ENCODE data around the gene LCN15. TPM values are rescaled to one million over a fixed set of nuclear protein-coding genes. Genes with fewer than 3 reads are reported as not detected.
A peak's percentile ranks its signal among the peaks of the same experiment; 100 is the strongest.
"Not testable (repeated sequence)": the region's sequence is repeated elsewhere in the genome, so short reads cannot be mapped to it uniquely, and the experiment has no call there.

LCN15 gene, protein sequence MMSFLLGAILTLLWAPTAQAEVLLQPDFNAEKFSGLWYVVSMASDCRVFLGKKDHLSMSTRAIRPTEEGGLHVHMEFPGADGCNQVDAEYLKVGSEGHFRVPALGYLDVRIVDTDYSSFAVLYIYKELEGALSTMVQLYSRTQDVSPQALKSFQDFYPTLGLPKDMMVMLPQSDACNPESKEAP
- polyA plus RNA-seq, result not detected

DNA sequence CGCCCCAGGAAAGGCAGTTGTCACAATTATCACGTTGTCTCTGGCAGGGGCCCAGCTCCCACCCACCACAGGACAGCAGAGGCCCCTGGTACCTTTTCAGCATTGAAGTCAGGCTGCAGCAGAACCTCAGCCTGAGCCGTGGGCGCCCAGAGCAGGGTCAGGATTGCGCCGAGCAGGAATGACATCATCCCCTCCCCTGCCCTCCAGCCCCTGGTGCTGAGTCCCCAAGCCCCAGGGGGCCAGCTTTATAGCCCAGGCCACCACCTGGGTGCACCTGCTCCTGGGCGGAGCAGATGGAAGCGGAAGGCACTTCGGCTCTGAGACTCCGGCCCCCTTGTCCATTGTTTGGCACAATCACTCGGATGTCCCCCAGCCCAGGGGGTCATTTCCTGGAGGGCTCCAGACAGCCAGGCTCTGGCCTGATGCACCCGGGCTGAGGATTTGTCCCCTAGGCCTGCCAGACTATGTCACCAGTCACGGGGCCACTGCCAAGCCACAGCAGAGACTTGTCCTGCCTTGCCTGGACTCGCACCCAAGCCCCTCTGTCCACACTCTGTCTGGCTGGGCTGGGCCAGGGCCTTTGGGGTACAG lies at the start of gene LCN15:
Gene LCN15 (minus strand): TSS at position 218 of the 591 bp plus-strand sequence. CDS start 30 bp downstream, at position 188.
- H3K9me3 Mint-ChIP-seq, result no peaks in the 10 kb centered on the region
- no peaks in the 10 kb centered on the region for H3K27me3 Mint-ChIP-seq (ENCODE audit: low read depth in 3 of 3)
- no peaks in the 10 kb centered on the region for H3K36me3 Mint-ChIP-seq
- H3K4me1 Mint-ChIP-seq, result no peaks in the 10 kb centered on the region
- peak within 1 kb of the TSS in 1 of 6 donors; percentile 37 for H3K27ac Mint-ChIP-seq
- DNase-seq, result no peak
- no peak within 1 kb of the TSS for H3K4me3 Mint-ChIP-seq

DNA sequence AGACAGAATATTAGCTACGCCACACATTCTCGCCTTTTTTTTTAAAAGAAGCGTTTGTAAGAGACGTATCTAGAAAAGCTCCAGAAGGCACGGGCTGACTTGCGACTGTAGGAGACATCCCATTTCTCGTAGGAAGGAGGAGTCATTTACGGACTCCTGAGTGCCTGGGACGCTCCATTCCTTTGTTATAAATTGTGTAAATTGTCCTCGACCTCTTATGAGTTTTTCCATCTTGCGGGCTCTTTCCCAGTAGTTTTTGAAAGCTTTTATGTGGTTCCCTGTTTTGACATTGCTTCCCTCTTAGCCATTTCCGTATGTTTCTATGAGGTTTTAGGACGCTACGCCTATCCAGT lies 44.5 kb upstream of the LCN15 start:
- Mint-ChIP-seq H3K27ac (peak overlapping the region; percentile 30 to 77 (median 62)), H3K27me3 (ENCODE audit: low read depth in 3 of 3) (peaks cover 7 to 14% (median 9%) of the 10 kb centered on the region in 3 donors), H3K4me3 (peak overlapping the region; percentile 83 to 87 (median 84)), H3K36me3 (peaks cover 0 to 3% (median 0%) of the 10 kb centered on the region in 3 donors), H3K4me1 (peaks cover 39 to 48% of the 10 kb centered on the region in 2 donors), H3K9me3 (no peaks in the 10 kb centered on the region)
- no peak for DNase-seq

DNA sequence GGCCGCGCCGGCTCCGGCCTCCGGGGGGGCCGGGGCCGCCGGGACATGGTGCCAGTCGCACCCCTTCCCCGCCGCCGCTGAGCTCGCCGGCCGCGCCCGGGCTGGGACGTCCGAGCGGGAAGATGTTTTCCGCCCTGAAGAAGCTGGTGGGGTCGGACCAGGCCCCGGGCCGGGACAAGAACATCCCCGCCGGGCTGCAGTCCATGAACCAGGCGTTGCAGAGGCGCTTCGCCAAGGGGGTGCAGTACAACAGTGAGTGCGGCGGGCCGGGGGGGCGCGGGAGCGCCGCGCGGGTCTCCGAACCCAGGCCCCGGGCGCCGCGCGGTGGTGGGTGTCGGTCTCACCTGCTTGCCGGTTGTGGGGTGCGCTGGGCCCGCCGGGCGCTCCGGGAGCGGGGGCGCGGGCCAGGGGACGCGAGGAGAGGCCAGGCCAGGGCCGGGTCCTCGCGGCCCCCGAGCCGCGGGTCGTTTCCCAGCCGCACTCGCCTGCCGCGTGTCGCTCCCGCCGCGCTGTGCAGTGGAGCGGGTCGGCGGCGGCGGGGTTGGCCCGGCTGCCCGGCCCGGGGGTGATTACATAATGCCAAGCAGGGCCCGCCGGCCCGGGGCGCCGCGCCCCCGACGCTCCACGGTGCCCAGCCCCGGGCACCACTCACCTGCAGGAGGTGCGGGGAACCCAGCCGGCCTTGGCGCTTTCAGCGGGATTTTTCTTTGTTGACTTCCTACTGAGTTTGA lies 43.9 kb upstream of the LCN15 start:
- H3K36me3 Mint-ChIP-seq, result peaks cover 0 to 3% (median 0%) of the 10 kb centered on the region in 3 donors
- peaks cover 8 to 14% (median 9%) of the 10 kb centered on the region in 3 donors for H3K27me3 Mint-ChIP-seq (ENCODE audit: low read depth in 3 of 3)

DNA sequence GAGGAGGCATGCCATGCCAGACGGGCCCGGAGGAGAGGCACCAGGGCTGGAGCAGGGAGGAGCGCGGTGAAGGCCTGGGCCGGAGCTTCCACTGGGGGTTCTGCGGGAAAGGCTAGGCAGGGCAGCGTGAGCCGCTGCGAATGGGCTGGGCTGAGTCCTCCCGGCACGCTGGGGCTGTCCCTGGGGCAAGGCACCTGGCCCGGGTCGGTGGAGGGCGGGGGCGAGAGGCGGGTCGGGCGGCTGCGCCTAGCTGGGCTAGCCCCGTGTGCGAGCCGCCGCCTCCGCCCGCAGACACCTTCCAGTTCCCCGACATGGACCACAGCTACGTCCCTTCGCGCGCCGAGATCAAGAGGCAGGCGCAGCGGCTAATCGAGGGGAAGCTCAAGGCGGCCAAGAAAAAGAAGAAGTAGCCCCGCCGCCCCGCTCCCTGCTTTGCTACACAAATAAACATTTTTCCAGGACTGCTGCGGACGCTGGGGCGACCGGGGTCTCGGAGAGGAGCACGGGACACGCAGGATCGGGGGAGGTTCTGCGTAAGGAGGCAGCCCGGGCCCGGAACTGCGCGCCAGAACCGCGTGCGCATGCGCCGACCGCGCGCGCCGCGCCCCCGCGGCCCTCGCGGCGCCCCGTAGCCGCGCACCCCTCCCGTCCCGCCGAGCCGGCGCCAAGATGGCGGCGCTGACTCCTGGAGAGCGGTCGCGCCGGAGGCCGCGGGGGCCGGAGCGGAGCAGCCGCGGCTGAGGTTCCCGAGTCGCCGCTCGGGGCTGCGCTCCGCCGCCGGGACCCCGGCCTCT lies 43.2 kb upstream of the LCN15 start, which contains the start of gene RABL6:
Gene RABL6 (plus strand): TSS at position 668 of the 794 bp plus-strand sequence. CDS start 249 bp downstream, outside the sequence.
- Mint-ChIP-seq H3K27ac (peak within 1 kb of the TSS; percentile 82 to 97 (median 92)), H3K9me3 (no peaks in the 10 kb centered on the region), H3K36me3 (peaks cover 0 to 3% (median 0%) of the 10 kb centered on the region in 3 donors), H3K4me1 (peaks cover 31 to 38% of the 10 kb centered on the region in 2 donors), H3K27me3 (ENCODE audit: low read depth in 3 of 3) (peaks cover 8 to 14% (median 9%) of the 10 kb centered on the region in 3 donors), H3K4me3 (peak within 1 kb of the TSS; percentile 87 to 95 (median 91))
- peak; percentile 87 to 89 (median 89) for DNase-seq

More for the DNA sequence above, 43.9 kb upstream of the LCN15 start:
- Mint-ChIP-seq H3K27ac (peak overlapping the region in 5 of 6 donors; percentile 30 to 77 (median 68)), H3K9me3 (no peaks in the 10 kb centered on the region), H3K4me3 (peak overlapping the region; percentile 83 to 87 (median 84)), H3K4me1 (peaks cover 37 to 45% of the 10 kb centered on the region in 2 donors)
- DNase-seq, result no peak

DNA sequence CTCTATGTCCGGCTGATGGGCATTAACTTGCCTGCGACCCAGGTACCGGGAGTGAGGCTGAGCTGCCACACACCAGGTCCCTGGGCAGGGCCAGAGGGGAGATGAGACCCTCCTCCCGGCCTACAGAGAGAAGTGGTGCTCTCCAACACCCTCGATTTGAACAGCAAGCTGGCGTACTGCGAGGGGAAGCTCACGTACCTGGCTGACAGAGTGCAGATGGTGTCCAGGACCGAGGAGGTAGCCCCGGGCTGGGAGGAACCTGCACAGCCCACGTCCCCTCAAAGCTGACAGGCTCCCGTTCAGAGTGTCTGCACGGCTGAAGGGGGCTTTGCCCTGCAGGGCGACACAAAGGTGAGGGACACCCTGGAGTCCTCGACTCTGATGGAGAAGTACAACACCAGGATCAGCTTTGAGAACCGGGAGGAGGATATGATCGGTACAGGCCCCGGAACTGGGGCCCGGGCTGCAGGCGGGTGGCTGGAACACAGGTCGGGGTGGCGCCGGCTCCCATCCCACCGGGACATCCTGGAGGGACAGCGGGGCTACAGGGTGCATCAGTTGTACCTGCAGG lies 42.4 kb upstream of the LCN15 start:
- Mint-ChIP-seq H3K27ac (peak overlapping the region in 4 of 6 donors; percentile 82 to 97 (median 95)), H3K36me3 (peaks cover 0 to 3% (median 0%) of the 10 kb centered on the region in 3 donors), H3K4me3 (peak overlapping the region; percentile 86 to 95 (median 91)), H3K4me1 (peaks cover 26 to 35% of the 10 kb centered on the region in 2 donors), H3K9me3 (no peaks in the 10 kb centered on the region), H3K27me3 (ENCODE audit: low read depth in 3 of 3) (peaks cover 11 to 16% (median 12%) of the 10 kb centered on the region in 3 donors)
- no peak for DNase-seq

DNA sequence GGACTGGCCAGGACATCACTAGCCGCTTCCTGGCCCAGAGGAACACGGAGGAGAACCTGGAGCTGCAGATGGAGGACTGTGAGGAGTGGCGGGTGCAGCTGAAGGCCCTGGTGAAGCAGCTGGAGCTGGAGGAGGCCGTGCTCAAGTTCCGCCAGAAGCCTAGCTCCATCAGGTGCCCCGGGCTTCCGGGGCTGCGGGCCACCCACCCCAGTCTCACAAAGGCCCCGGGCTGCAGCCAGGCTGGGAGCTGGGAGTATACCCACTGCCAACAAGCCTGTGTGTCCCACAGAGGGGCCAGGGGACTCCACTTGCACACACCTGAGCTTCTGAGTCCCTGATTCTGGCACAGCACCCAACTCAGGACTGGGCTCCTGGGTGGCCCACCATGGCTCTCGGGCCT lies 41.7 kb upstream of the LCN15 start:
- Mint-ChIP-seq H3K36me3 (peaks cover 0 to 3% (median 0%) of the 10 kb centered on the region in 3 donors), H3K9me3 (no peaks in the 10 kb centered on the region), H3K27ac (peak overlapping the region in 2 of 6 donors; percentile 93 to 97), H3K27me3 (ENCODE audit: low read depth in 3 of 3) (peaks cover 12 to 16% (median 14%) of the 10 kb centered on the region in 3 donors), H3K4me3 (peak overlapping the region in 4 of 5 donors; percentile 86 to 93 (median 90)), H3K4me1 (peaks cover 29 to 35% of the 10 kb centered on the region in 2 donors)
- DNase-seq, result no peak

DNA sequence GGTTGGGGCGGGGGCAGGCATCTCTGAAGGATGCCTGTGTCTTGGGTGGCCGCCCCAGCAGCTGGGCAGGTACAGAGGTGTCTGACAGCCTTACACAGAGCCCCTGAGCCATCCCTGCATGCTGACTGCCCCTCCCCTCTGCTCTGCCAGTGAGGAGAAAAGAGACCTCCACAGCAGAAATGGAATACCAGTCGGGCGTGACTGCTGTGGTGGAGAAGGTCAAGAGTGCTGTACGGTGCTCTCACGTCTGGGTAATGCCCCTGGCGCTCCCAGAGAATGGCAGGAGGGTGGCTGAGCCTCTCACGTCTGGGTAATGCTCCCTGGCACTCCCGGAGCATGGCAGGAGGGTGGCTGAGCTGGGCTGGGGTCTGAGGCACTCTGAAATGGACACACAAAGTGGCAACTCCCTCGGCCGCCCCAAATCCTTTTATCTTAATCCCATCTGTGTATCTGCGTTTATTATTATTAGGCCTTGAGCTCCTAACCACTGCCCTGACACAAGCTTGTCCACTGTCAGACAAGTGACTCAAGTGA lies 41.0 kb upstream of the LCN15 start:
- Mint-ChIP-seq H3K9me3 (no peaks in the 10 kb centered on the region), H3K27ac (no peak overlapping the region), H3K27me3 (ENCODE audit: low read depth in 3 of 3) (peaks cover 14 to 20% (median 19%) of the 10 kb centered on the region in 3 donors), H3K4me1 (peaks cover 33 to 39% of the 10 kb centered on the region in 2 donors), H3K36me3 (no peaks in the 10 kb centered on the region), H3K4me3 (peak overlapping the region in 3 of 5 donors; percentile 25 to 38 (median 29))
- no peak for DNase-seq

DNA sequence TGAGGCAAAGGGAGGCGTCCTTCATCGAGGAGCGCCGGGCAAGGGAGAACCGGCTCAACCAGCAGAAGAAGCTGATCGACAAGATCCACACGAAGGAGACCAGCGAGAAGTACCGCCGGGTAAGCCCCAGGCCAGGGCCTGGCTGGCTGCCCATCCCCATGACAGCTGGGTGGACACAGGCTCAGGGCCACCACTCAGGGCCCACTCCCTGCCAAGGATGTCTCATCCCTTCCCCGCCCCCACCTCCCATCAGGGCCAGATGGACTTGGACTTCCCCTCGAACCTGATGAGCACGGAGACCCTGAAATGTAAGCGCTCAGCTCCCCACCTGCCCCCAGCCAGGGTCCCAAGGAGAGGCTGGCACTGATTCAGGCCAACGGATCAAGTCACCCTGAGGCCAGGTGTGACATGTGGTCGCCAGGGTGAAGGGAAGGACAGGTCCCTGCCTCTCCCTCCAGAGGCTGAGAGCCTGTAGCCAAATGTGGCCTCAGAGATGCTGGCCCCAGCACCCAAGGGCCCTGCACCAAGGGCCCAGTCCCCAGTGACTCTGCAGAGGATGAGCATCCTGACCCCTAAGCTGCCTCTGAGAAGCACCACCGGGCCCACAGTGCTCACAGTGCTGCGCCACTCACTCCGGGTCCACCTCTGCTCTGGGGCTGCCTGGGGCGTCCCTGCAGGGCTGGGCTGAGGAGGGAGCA lies 40.3 kb upstream of the LCN15 start:
- DNase-seq, result no peak
- H3K4me3 Mint-ChIP-seq, result no peak overlapping the region
- H3K4me1 Mint-ChIP-seq, result peaks cover 29 to 37% of the 10 kb centered on the region in 2 donors

DNA sequence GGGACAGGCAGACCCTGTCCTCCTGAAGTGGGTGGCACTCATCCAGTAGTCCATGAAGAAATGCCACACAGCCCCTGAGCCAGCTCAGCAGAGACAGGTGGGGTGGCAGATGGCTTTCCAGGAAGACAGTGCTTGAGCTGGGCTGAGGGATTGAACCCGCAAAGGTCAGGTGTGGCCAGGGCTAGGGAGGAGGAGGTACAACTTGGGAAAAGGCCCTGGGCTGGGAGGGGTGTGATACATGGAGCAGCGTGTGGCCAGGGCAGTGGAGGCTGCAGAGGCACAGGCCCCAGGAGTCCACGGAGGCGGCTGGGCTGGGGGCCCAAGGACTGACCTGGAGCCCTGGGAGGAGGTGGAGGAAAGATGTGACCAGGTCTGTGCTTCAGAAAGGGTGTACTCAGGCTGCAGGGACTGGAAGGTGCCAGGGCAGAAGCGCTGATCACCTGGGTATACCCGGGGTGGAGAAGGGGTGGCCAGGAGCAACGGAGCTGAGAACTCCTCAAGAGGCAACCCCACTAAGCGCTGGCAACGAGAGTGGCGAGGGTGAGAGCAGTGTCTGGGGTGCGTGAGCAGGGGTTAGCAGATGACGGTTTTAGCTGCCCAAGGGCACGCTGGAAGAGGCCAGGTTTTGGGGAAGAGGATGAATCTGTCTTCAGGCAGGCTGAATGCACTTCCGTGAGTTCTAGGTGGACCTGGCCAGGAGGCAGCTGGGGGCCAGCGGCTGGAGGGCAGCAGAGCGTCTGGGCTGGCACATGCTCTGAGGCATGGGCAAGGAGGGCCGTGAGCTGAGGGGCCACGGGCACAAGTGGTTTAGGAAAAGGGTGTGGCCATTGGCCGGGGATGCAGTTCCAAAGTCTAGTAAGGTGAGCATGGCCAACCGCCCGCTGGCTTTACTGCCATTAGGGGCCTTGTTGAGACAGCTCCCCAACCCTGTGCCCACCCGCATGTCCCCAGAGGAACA lies 39.5 kb upstream of the LCN15 start:
- no peak for DNase-seq
- H3K4me3 Mint-ChIP-seq, result peak overlapping the region in 1 of 5 donors; percentile 6
- peaks cover 13 to 19% (median 18%) of the 10 kb centered on the region in 3 donors for H3K27me3 Mint-ChIP-seq (ENCODE audit: low read depth in 3 of 3)
- peaks cover 22 to 29% of the 10 kb centered on the region in 2 donors for H3K4me1 Mint-ChIP-seq
- H3K9me3 Mint-ChIP-seq, result no peaks in the 10 kb centered on the region
- no peaks in the 10 kb centered on the region for H3K36me3 Mint-ChIP-seq
- no peak overlapping the region for H3K27ac Mint-ChIP-seq

More for the DNA sequence above, 40.3 kb upstream of the LCN15 start:
- peaks cover 15 to 22% (median 19%) of the 10 kb centered on the region in 3 donors for H3K27me3 Mint-ChIP-seq (ENCODE audit: low read depth in 3 of 3)
- no peaks in the 10 kb centered on the region for H3K36me3 Mint-ChIP-seq
- no peaks in the 10 kb centered on the region for H3K9me3 Mint-ChIP-seq
- H3K27ac Mint-ChIP-seq, result no peak overlapping the region

DNA sequence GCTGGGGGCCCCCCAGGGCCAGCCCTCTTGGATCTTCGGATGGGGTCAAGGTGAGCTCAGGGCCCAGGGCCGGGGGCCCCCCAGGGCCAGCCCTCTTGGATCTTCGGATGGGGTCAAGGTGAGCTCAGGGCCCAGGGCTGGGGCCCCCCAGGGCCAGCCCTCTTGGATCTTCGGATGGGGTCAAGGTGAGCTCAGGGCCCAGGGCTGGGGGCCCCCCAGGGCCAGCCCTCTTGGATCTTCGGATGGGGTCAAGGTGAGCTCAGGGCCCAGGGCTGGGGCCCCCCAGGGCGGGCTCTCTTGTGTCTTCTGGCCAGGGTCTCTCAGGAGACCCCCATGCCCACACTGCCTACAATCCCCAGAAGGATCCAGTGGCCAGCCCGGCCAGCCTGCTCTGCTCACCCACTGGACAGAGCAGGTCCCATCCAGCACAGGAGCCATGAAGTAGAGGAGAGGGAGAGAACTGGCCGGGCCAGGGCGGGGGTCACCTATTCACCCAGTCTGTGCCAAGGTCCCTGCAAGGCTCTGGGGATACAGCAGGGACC lies 38.8 kb upstream of the LCN15 start:
- H3K36me3 Mint-ChIP-seq, H3K4me3 Mint-ChIP-seq, H3K27ac Mint-ChIP-seq, DNase-seq, H3K9me3 Mint-ChIP-seq: not testable (repeated sequence)
- H3K4me1 Mint-ChIP-seq, result peaks cover 20 to 26% of the 10 kb centered on the region in 2 donors
- peaks cover 13 to 16% (median 16%) of the 10 kb centered on the region in 3 donors for H3K27me3 Mint-ChIP-seq (ENCODE audit: low read depth in 3 of 3)

DNA sequence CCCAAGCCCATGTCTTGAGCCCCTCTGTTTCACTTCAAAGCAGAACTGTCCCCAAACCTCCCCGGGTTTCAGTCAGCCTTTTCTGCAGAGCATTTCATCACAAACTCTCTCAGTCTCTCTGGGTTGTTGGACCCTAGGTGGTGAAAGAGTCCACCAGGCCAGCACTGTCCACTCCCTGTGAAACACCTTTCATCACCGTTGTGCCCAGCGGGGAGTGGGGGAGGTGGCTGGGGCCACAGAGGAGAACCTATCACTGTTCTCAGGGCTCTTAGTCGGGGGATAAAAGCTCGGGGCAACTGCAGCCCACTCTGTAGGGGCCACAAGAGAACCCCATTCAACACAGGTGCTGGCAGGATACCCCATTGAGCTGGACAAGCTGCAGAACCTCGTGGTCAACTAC lies 38.0 kb upstream of the LCN15 start:
- Mint-ChIP-seq H3K27me3 (ENCODE audit: low read depth in 3 of 3) (peaks cover 10 to 13% (median 12%) of the 10 kb centered on the region in 3 donors), H3K9me3 (no peaks in the 10 kb centered on the region), H3K36me3 (no peaks in the 10 kb centered on the region), H3K27ac (no peak overlapping the region), H3K4me3 (peak overlapping the region in 1 of 5 donors; percentile 14), H3K4me1 (peaks cover 20 to 24% of the 10 kb centered on the region in 2 donors)
- DNase-seq, result no peak
